OCI-LY3 (cell line): ENCODE measurements around the gene CTCFL.

Experiments used
- H2AFZ ChIP-seq: fragments of 200-600, 300-600 bp; shearing (Covaris generic); 2 replicates; pipeline ENCODE4 v1.6.0; 2014; ENCODE audit warnings: antibody characterized with exemption, low read depth, low read length
- H3K27ac ChIP-seq: fragments of 200-600, 300-600 bp; sonication (generic); 2 replicates; pipeline ENCODE4 v1.5.1; 2014; ENCODE audit warnings: mild to moderate bottlenecking, low read length, moderate library complexity, mixed read lengths
- H3K27me3 ChIP-seq: fragments of 200-600, 300-600 bp; sonication (generic); 2 replicates; pipeline ENCODE4 v1.6.1; 2014; ENCODE audit warnings: low read depth, low read length, mixed read lengths
- H3K36me3 ChIP-seq: fragments of 200-600, 300-600 bp; sonication (generic); replicated peaks from 2 replicates; pipeline ENCODE3; 2014; ENCODE audit warnings: low read depth, low read length, mixed read lengths
- H3K4me1 ChIP-seq: fragments of 300-600, 200-600 bp; sonication (generic); 2 replicates; pipeline ENCODE4 v1.6.1; 2014; ENCODE audit warnings: low read length, mixed read lengths
- H3K4me2 ChIP-seq: fragments of 200-600, 300-600 bp; sonication (generic); 2 replicates; pipeline ENCODE4 v1.6.1; 2014; ENCODE audit warnings: low read length, mixed read lengths
- H3K4me3 ChIP-seq: fragments of 300-600, 200-600 bp; sonication (generic); 2 replicates; pipeline ENCODE4 v1.5.1; 2014; ENCODE audit warnings: antibody characterized with exemption, mild to moderate bottlenecking, low read length, moderate library complexity
- H3K79me2 ChIP-seq: fragments of 300-600, 200-600 bp; shearing (Covaris generic); 2 replicates; pipeline ENCODE4 v1.6.1; 2014; ENCODE audit warnings: mild to moderate bottlenecking, low read length, mixed read lengths
- H3K9ac ChIP-seq: fragments of 300-600, 200-600 bp; shearing (Covaris generic); 2 replicates; pipeline ENCODE4 v1.6.0; 2014; ENCODE audit warnings: mild to moderate bottlenecking, low read length, moderate library complexity
- H3K9me3 ChIP-seq: fragments of 200-600, 300-600 bp; shearing (Covaris generic); 2 replicates; pipeline ENCODE4 v1.6.1; 2014; ENCODE audit warnings: low read length, mixed read lengths; ENCODE audit not compliant: insufficient read depth
- H4K20me1 ChIP-seq: fragments of 200-600, 300-600 bp; sonication (generic); 2 replicates; pipeline ENCODE4 v1.6.1; 2016; ENCODE audit warnings: low read length, mixed read lengths; ENCODE audit not compliant: insufficient read depth
- CTCF ChIP-seq: fragments of 200-600, 300-600 bp; sonication (generic); IDR thresholded peaks from 2 replicates; pipeline ENCODE4 v1.5.1; 2014; ENCODE audit warnings: antibody characterized with exemption, low read length, low read depth
- EZH2phosphoT487 ChIP-seq: fragments of 200-600 bp; shearing (Covaris generic); IDR thresholded peaks from 2 replicates; pipeline ENCODE4 v1.6.1; 2018; ENCODE audit warnings: antibody characterized with exemption, mixed run types, low read depth

CTCFL gene

DNA sequence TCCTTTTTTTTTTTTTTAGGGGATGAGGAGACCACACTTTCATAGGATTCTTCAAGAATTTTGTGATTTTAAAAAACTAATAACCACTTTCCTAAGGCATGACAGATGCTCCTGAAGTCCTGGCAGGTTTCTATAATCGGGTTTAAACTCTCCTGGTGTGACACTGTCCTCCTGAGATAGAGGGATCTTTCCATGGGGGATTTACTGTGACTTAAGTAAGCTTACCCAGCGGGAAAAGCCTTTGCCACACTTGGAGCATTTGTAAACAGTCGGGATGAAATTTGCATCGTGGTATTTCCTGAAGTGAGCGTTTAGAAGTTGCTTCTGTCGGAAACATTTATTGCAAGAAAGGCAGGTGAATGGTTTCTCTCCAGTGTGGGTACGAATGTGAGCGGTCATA, 16.6 kb downstream of the CTCFL start:
- Histone ChIP-seq H3K9me3 (no peaks in the 10 kb centered on the region), H3K4me1 (peaks cover 10% of the 10 kb centered on the region), H2AFZ (no peak overlapping the region)

GRCh38 chr20:57507477-57507876, 17.5 kb downstream of the CTCFL start:
- Histone ChIP-seq H4K20me1 (peaks cover 15% of the 10 kb centered on the region), H3K27me3 (peaks cover 53% of the 10 kb centered on the region), H3K4me1 (peaks cover 19% of the 10 kb centered on the region), H3K79me2 (no peaks in the 10 kb centered on the region), H2AFZ (no peak overlapping the region), H3K4me3 (no peak overlapping the region), H3K4me2 (no peak overlapping the region), H3K9ac (no peak overlapping the region), H3K9me3 (no peaks in the 10 kb centered on the region), H3K27ac (no peak overlapping the region), H3K36me3 (no peaks in the 10 kb centered on the region)
- TF ChIP-seq EZH2phosphoT487 (no peak), CTCF (no peak)

More for the DNA sequence above, 16.6 kb downstream of the CTCFL start:
- H3K9ac ChIP-seq, result no peak overlapping the region
- peaks cover 7% of the 10 kb centered on the region; the same call in 1 of the 2 replicates for H4K20me1 ChIP-seq
- H3K4me2 ChIP-seq, result no peak overlapping the region
- H3K27ac ChIP-seq, result no peak overlapping the region
- H3K36me3 ChIP-seq, result no peaks in the 10 kb centered on the region
- no peak for TF ChIP-seq EZH2phosphoT487
- no peak for TF ChIP-seq CTCF
- H3K79me2 ChIP-seq, result no peaks in the 10 kb centered on the region
- peaks cover 49% of the 10 kb centered on the region for H3K27me3 ChIP-seq
- H3K4me3 ChIP-seq, result no peak overlapping the region

- Histone ChIP-seq H4K20me1 (peaks cover 25% of the 10 kb centered on the region), H3K9ac (no peak overlapping the region), H3K4me3 (no peak overlapping the region), H3K79me2 (no peaks in the 10 kb centered on the region), H3K4me1 (peaks cover 19% of the 10 kb centered on the region), H2AFZ (no peak overlapping the region), H3K27ac (no peak overlapping the region), H3K4me2 (no peak overlapping the region), H3K27me3 (peaks cover 62% of the 10 kb centered on the region), H3K36me3 (no peaks in the 10 kb centered on the region), H3K9me3 (no peaks in the 10 kb centered on the region)
- no peak for TF ChIP-seq CTCF
- TF ChIP-seq EZH2phosphoT487, result no peak
These were observed 19.0 kb downstream of the CTCFL start for GRCh38 chr20:57505979-57506378.

DNA sequence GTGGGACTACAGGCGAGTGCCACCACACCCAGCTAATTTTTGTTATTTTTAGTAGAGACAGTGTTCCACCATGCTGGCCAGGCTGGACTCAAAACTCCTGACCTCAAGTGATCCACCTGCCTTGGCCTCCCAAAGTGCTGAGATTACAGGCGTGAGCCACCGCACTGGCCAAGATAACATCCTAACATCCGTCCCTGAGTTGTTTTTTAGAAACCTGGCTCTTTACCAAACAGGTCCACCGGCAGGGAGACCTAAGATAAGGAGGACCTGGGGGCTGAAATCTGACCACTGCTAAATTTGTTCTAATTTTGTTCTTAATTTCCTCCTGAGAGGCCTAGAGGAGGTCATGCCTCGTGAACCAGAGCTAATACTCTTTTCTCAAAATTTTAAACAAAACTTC, 20.5 kb downstream of the CTCFL start:
- Histone ChIP-seq H3K4me3 (no peak overlapping the region), H3K27me3 (peaks cover 74% of the 10 kb centered on the region), H3K9me3 (no peaks in the 10 kb centered on the region), H3K27ac (no peak overlapping the region), H2AFZ (no peak overlapping the region), H3K4me2 (no peak overlapping the region), H3K79me2 (no peaks in the 10 kb centered on the region), H3K9ac (no peak overlapping the region), H3K36me3 (no peaks in the 10 kb centered on the region), H3K4me1 (peaks cover 31% of the 10 kb centered on the region), H4K20me1 (peaks cover 29% of the 10 kb centered on the region)
- TF ChIP-seq EZH2phosphoT487, result no peak
- TF ChIP-seq CTCF, result no peak
